Sigmoid colon (tissue), 4 donors: ENCODE data around the gene PROK1.

Source experiments
- CTCF ChIP-seq, 4 experiments: fragments of 450-650 bp in 3 of 4; fragments of 200-600 bp in 1 of 4; IDR thresholded peaks; one replicate each; pipeline ENCODE4 v1.5.1; 2016 to 2019; ENCODE audit warnings: antibody characterized with exemption in 4 of 4, mild to moderate bottlenecking in 3 of 4, moderate library complexity in 2 of 4
- POLR2A ChIP-seq, 2 donors: fragments of 450-650 bp; IDR thresholded peaks; one replicate each; pipeline ENCODE4 v1.6.1; 2016; ENCODE audit warnings: antibody characterized with exemption in 2 of 2, mild to moderate bottlenecking in 2 of 2, moderate library complexity in 2 of 2
- POLR2AphosphoS5 ChIP-seq, 4 donors: sonication (generic); formaldehyde crosslinking; IDR thresholded peaks; one replicate each; pipeline ENCODE4 v1.6.1; 2017; ENCODE audit warnings: antibody characterized with exemption in 4 of 4

- no peak for TF ChIP-seq CTCF (IDR thresholded peaks at IDR 0.05)
- TF ChIP-seq POLR2AphosphoS5 (IDR thresholded peaks at IDR 0.05) = no peak
- TF ChIP-seq POLR2A (IDR thresholded peaks at IDR 0.05) = no peak
These were observed 40.0 kb downstream of the PROK1 start for GRCh38 chr1:110490791-110491451.
